Stimulated activated CD4-positive, alpha-beta T cell treated with anti-CD3 and anti-CD28 coated beads, Interleukin-1b, Interleukin-23, amount 100 ng/mL, for 4 hours (primary cell): ENCODE measurements around the gene CPNE4.

Source experiments
- DNase-seq, 2 donors: peaks; one replicate each; pipeline ENCODE4 v3.0.0-alpha.2; 2020; ENCODE audit warnings: low read depth in 2 of 2

CPNE4 gene

DNA sequence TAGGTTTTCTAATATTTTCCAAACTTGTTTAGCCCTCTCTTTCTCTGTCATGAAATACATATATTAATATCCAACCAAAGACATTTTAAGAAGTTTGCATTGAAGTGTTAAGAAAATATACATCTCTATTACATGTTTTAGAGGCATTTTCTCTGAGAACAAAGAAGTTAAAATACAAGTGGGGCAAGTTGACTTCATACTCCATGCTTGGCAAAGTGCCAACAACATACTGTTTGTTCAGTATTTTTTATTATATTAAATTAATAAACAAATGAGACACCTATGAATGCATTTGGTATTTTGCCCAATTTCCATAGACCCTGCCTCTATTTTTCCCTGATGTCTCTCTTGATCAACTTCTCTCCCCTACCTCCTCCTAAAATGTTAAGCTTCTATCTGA, 299.3 kb downstream of the CPNE4 start:
- no peak for DNase-seq

DNA sequence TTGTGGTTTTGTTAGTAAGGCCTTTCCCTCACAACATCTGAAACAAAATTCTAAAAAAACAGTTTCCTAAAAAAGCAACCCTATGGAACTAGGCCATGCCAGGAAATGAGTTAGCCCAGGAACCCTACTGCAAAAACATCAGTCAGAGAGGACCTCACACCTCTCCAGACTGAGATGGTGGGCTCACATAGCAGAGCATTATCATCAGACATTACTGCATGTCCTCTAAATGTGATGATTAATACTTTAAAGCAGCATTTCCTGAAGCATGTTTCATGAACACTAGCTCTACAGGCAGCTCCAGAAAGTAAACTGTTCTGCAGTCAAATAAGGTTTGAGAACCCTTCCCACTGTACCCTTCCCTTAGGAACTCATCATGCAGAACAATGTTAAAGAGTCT, 299.7 kb downstream of the CPNE4 start:
- DNase-seq: no peak

- no peak for DNase-seq
These were observed 301.6 kb downstream of the CPNE4 start for GRCh38 chr3:131733086-131733841.

DNA sequence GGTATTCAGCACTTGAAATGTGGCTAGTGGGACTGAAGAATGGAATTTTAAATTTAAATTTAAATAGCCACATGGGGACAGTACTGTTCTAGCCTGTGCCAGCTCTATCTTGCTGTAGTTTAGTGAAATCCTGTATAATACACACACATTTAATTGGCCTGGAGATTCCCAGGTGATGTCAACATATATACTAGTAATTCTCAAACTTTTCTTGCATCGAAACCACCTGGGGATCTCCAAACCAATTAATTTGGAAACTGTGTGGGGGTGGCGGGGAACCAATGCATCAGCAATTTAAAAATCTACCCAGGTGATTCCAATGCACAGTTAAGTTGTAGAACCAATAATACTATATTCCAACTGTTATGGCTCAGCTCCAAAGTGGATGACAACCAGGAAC, 303.1 kb downstream of the CPNE4 start:
- peak in 1 of 2 donors; percentile 3 for DNase-seq

DNA sequence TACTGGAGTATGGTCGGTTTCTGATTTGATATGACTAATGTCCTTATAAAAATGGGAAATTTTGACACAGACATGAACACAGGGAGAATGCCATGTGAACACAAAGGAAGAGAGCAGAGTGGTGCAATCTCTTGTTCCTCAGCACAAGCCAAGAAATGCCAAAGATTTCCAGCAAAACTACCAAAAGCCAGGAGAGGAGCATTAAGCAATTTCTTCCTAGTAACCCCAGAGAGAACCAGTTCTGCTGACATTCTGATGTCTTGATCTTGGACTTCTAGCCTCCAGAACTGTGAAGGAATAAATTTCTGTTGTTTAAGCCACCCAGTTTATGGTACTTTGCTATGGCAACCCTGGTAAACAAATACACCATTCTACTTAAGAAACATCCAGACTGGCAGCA, 304.2 kb downstream of the CPNE4 start:
- no peak for DNase-seq

GRCh38 chr3:131729643-131730017, 305.2 kb downstream of the CPNE4 start:
- DNase-seq: no peak

DNA sequence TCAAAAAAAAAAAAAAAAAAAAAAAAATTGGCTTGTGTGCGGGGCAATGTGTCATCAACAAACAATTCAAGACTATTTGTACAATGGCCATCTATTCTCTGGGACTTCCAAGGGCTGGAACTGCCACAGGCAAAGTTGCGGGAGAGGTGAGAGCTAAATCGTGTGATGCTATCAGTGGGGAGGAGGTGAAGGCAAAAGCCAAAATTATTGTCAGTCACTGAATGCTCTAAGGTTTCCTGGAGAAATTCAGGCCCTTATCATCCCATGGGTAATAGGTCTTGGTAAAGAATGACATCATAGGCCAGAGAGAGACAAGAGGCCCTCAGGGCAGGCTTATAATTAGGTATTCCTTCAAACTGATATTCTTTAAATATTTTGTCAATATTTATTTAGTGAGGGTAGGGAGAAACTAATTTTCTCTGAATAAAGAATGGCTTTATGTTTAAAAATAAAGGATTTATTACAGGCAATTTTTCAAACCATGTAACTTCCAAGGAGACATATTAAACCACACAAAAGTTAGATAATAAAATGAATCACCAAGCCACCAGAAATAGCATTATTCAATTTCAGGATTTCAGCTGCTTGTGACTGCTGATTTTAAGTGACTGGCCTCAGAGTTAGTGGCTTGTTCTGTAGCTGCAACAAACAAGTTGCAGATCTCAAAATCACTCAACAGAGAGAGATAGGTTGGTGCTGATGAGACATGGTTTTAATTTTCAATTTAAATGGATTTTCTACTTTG, 305.7 kb downstream of the CPNE4 start:
- DNase-seq: no peak

DNA sequence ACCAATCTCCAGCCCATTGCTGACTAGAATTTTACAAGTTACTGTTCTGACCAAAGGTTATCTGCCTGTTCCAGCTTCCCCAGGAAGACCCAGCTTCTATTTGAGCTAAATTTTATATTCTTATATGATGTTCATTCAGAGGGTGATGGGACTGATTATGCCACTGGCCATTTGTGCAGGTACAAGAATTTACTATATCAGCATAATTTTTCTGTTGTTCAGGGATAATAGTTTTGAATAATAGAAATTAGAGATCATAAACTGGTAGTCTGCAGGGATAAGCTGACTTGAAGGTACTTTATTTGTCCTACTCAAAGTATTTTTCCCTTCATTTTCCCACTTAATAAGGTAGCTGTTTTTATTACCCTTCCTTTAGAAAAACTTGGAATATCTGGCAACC, 309.4 kb downstream of the CPNE4 start:
- DNase-seq: no peak

GRCh38 chr3:131723343-131723742, 311.5 kb downstream of the CPNE4 start:
- no peak for DNase-seq

DNA sequence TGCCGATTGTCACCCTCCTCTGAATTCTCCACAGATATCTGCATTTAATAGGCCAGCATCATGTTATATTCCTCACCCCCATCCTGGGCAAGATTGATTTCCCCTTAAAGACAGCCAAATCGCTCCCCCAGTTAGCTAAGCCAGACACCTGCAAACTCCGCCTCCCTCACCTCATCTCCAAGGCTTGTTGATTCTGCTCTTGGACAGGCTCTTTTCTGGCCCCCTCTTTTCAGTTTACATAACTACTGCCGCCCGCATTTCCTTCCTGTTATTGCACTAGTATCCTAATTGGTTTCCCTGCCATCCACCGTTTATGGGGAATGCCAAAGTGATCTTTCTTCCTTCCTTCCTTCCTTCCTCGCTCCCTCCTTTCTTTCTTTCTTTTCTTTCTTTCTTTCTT, 317.3 kb downstream of the CPNE4 start:
- no peak for DNase-seq

- DNase-seq: no peak
These were observed 317.9 kb downstream of the CPNE4 start for GRCh38 chr3:131716943-131717342.

- no peak for DNase-seq
These were observed 318.8 kb downstream of the CPNE4 start for GRCh38 chr3:131716007-131716406.

GRCh38 chr3:131714585-131715220, 320.1 kb downstream of the CPNE4 start:
- no peak for DNase-seq

GRCh38 chr3:131713416-131714123, 321.2 kb downstream of the CPNE4 start:
- DNase-seq: no peak

- no peak for DNase-seq
These were observed 322.2 kb downstream of the CPNE4 start for GRCh38 chr3:131712662-131713061.

GRCh38 chr3:131711114-131711768, 323.6 kb downstream of the CPNE4 start:
- DNase-seq: no peak

DNA sequence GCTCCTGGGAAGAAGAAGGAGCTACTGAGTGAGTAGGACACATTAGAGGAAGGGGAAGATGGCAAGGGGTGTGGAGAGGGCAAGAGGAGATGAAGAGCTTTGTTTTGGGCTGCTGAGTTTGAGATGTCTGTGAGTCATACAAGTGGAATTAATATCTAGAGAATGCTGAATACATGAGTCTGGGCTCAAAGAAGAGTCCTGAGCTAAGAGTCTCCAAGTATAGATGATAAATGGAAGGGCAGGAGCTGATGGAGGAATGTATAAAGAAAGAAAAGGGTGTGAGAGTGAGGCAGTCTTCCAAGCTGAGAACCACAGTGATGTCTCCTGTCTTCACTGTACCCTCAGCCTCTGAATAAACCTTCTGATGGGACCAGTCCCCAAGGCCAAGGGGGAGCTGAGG, 326.6 kb downstream of the CPNE4 start:
- DNase-seq: no peak

- no peak for DNase-seq
These were observed 329.2 kb downstream of the CPNE4 start for GRCh38 chr3:131705558-131706051.

DNA sequence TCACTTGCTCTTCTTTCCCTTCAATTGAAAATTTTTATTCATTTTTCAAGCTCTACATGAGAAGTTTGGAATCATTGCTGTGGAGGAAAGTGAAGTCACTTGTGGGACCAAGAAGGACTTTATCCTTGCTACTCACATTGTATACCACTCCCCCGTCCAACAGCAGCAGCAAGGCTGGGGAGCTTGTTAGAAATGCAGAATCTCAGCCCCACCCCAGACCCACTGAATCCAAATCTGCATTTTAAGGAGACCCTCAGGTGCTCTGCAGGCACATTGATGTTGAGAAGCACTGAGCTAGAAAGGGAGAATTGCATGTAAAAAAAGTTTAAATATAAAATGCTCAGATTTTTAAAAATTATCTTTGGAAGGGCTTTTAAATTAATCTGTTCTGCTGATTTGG, 329.7 kb downstream of the CPNE4 start:
- DNase-seq: no peak

- no peak for DNase-seq
These were observed 330.7 kb downstream of the CPNE4 start for GRCh38 chr3:131704098-131704497.

GRCh38 chr3:131702146-131702545, 332.7 kb downstream of the CPNE4 start:
- no peak for DNase-seq
